ENCODE results near the gene SH3BP2.

SH3BP2 gene

DNA sequence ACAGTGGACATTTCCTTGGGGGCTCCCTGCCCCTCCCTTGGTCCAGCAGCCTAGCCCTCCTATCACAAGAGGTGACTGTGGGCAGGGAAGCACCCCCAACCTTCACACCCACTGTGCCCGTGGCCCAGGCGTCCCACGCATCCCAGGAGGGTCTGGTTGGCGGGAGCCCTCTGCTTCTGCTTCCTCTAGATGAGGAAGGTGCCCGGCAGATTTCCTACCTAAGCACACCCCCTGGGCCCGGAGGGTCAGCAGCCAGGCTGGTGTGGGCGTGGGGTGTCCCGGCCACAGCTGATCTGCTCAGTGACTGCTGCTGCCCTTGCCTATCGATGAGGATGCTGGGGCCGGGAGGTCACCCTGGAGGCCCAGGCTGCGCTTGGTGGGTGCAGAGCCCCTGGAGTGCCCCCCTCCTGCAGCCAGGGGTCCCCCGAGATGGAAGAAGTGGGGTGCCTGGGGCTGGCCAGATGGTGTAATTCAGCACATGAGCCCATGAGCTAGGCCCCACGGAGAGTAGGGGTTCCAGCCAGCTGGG lies 12.2 kb downstream of the SH3BP2 start:
- TF ChIP-seq, protein P1, sequence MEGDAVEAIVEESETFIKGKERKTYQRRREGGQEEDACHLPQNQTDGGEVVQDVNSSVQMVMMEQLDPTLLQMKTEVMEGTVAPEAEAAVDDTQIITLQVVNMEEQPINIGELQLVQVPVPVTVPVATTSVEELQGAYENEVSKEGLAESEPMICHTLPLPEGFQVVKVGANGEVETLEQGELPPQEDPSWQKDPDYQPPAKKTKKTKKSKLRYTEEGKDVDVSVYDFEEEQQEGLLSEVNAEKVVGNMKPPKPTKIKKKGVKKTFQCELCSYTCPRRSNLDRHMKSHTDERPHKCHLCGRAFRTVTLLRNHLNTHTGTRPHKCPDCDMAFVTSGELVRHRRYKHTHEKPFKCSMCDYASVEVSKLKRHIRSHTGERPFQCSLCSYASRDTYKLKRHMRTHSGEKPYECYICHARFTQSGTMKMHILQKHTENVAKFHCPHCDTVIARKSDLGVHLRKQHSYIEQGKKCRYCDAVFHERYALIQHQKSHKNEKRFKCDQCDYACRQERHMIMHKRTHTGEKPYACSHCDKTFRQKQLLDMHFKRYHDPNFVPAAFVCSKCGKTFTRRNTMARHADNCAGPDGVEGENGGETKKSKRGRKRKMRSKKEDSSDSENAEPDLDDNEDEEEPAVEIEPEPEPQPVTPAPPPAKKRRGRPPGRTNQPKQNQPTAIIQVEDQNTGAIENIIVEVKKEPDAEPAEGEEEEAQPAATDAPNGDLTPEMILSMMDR (IDR thresholded peaks at IDR 0.05; ENCODE audit: extremely low read depth, insufficient read depth, missing control alignments), result no peak
- in situ Hi-C loops (cut with MboI; ENCODE audit: low pct_unique_long_range_greater_than_20kb, low sequenced_read_pairs, unreplicated experiment), result no loop called here
- DNase-seq (ENCODE audit: low spot score), result no peak

- in situ Hi-C loops (cut with MboI; ENCODE audit: low pct_unique_long_range_greater_than_20kb, low sequenced_read_pairs, unreplicated experiment), result no loop called here
- no peak for DNase-seq (ENCODE audit: low spot score)
- TF ChIP-seq, protein P1 (IDR thresholded peaks at IDR 0.05; ENCODE audit: extremely low read depth, insufficient read depth, missing control alignments), result no peak
These were observed 13.0 kb downstream of the SH3BP2 start for GRCh38 chr4:2805712-2806389.

DNA sequence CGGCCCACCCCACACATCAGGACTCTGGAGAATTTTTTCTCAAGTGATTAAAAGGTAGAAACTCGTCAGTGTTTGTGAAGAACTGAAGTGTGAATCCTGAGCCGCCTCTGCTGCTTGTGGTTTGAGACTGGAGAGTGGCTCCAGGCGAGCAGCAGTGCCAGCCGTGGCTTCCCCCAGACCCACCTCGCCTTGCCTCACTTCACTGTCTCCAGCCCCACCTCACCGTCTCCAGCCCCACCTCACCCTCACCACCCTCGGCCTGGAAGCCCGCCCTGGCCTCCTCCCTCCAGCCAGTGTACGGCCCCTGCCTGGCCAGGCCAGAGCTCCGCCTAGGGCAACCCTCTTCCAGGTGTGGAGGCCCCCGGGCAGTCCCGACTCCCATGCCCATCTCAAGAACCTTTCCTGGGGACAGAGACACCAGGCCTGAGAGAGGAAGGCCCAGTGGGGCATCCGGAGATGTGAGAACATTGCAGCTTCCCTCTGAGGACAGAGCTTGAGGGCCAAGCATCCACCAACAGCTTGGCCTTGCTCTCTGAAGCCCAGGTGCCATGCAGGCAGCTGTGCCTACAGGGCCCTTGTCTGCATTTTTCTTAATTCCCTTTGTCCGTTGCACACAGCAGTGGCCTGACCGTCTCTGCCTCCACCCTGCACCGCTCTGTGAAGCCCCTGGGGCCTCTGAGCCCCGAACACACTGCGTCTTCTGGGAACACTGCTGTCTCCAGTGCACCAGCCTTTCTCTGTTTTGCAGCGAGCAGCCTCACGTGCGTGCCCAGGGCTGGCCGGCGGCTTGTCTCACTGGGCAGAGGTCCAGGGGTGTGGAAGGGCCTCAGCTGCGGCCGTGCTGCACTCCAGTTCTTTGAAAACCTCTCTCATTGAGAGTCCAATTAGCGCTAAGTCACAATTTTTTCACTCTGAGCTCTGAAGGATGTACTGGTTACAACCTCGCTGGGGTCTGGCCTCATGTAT lies 13.8 kb downstream of the SH3BP2 start:
- in situ Hi-C loops (cut with MboI; ENCODE audit: low pct_unique_long_range_greater_than_20kb, low sequenced_read_pairs, unreplicated experiment), result no loop called here
- TF ChIP-seq, protein P1 (IDR thresholded peaks at IDR 0.05; ENCODE audit: extremely low read depth, insufficient read depth, missing control alignments), result no peak
- DNase-seq (ENCODE audit: low spot score), result no peak

GRCh38 chr4:2807571-2807970 lies 14.7 kb downstream of the SH3BP2 start:
- DNase-seq (ENCODE audit: low spot score), result no peak
- TF ChIP-seq, protein P1 (IDR thresholded peaks at IDR 0.05; ENCODE audit: extremely low read depth, insufficient read depth, missing control alignments), result no peak
- in situ Hi-C loops (cut with MboI; ENCODE audit: low pct_unique_long_range_greater_than_20kb, low sequenced_read_pairs, unreplicated experiment), result no loop called here

DNA sequence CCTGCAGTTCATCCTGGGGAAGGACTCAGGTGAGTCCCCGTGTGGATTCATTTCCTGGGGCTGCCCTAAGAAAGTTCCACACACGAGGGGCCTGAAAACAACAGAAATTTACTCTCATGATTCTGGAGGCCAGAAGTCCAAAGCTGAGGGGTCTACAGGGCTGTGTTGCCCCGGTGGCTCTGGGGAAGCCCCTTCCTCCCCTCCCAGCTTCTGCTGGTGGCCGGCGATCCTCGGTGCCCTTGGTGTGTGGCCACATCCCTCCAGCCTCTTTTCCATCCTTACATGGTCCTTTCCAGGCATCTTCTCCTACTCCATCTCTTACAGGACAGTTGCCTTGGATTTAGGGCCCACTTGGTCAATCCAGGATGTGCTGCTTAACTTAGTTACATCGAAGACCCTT lies 15.1 kb downstream of the SH3BP2 start:
- TF ChIP-seq, protein P1 (IDR thresholded peaks at IDR 0.05; ENCODE audit: extremely low read depth, insufficient read depth, missing control alignments), result no peak
- in situ Hi-C loops (cut with MboI; ENCODE audit: low pct_unique_long_range_greater_than_20kb, low sequenced_read_pairs, unreplicated experiment), result no loop called here
- no peak for DNase-seq (ENCODE audit: low spot score)

GRCh38 chr4:2809610-2810180 lies 16.8 kb downstream of the SH3BP2 start:
- in situ Hi-C loops (cut with MboI; ENCODE audit: low pct_unique_long_range_greater_than_20kb, low sequenced_read_pairs, unreplicated experiment), result no loop called here
- TF ChIP-seq, protein P1 (IDR thresholded peaks at IDR 0.05; ENCODE audit: extremely low read depth, insufficient read depth, missing control alignments), result no peak
- DNase-seq (ENCODE audit: low spot score), result no peak

All from GM13977 (cell line).